Keratinocyte (primary cell): ENCODE data around the gene SIN3B. TPM values are rescaled to one million over a fixed set of nuclear protein-coding genes. Genes with fewer than 3 reads are reported as not detected.

ENCODE experiments used
- DNase-seq: peaks from one replicate; pipeline ENCODE4 v3.0.0-alpha.2; 2011; ENCODE audit warnings: low read depth, missing footprints, low spot score
- FAIRE-seq: peaks from 2 replicates; lab custom pipeline; 2011; peaks lifted over from hg19 to GRCh38; lab: Jason Lieb, UNC
- H2AFZ ChIP-seq: 2 replicates; pipeline ENCODE4 v1.6.0; 2012; ENCODE audit warnings: low read length, control low read depth, inconsistent platforms; ENCODE audit not compliant: control insufficient read depth
- H3K27ac ChIP-seq: 2 replicates; pipeline ENCODE4 v1.5.1; 2011; ENCODE audit warnings: low read length; ENCODE audit not compliant: control insufficient read depth, insufficient read depth
- H3K27me3 ChIP-seq: 3 replicates; pipeline ENCODE4 v1.6.0; 2011; ENCODE audit warnings: low read length; ENCODE audit not compliant: control insufficient read depth, insufficient read depth; ENCODE audit errors: extremely low read depth
- H3K36me3 ChIP-seq, 2 experiments: 2 replicates in 1 of 2; 3 replicates in 1 of 2; pipeline ENCODE4 v1.5.1; 2011; ENCODE audit warnings: low read length in 2 of 2, mild to moderate bottlenecking in 1 of 2; ENCODE audit not compliant: control insufficient read depth in 2 of 2, insufficient read depth in 2 of 2; ENCODE audit errors: extremely low read depth in 1 of 2
- H3K4me1 ChIP-seq: 3 replicates; pipeline ENCODE4 v1.5.1; 2011; ENCODE audit warnings: low read length; ENCODE audit not compliant: control insufficient read depth, insufficient read depth; ENCODE audit errors: extremely low read depth
- H3K4me2 ChIP-seq: 3 replicates; pipeline ENCODE4 v1.6.0; 2011; ENCODE audit warnings: low read depth, low read length; ENCODE audit not compliant: control insufficient read depth, insufficient read depth; ENCODE audit errors: extremely low read depth
- H3K4me3 ChIP-seq, 3 experiments: fragments of 200-600 bp in 1 of 3; sonication (generic) in 1 of 3; 2 replicates in 2 of 3; 3 replicates in 1 of 3; pipeline ENCODE4 v1.5.1; 2011 to 2016; ENCODE audit warnings: low read length in 3 of 3, mild to moderate bottlenecking in 3 of 3, control low read depth in 2 of 3, inconsistent platforms in 1 of 3, low read depth in 1 of 3, mixed read lengths in 1 of 3, mixed run types in 1 of 3, moderate library complexity in 1 of 3; ENCODE audit not compliant: control insufficient read depth in 2 of 3, insufficient read depth in 2 of 3; ENCODE audit errors: extremely low read depth in 1 of 3
- H3K79me2 ChIP-seq: 2 replicates; pipeline ENCODE4 v1.6.0; 2012; ENCODE audit warnings: low read length; ENCODE audit not compliant: control insufficient read depth, insufficient read depth
- H3K9ac ChIP-seq: 3 replicates; pipeline ENCODE4 v1.6.0; 2011; ENCODE audit warnings: low read length; ENCODE audit not compliant: control insufficient read depth, insufficient read depth; ENCODE audit errors: extremely low read depth
- H3K9me1 ChIP-seq: 3 replicates; pipeline ENCODE4 v1.6.0; 2011; ENCODE audit warnings: low read length; ENCODE audit not compliant: control insufficient read depth, insufficient read depth; ENCODE audit errors: extremely low read depth
- H3K9me3 ChIP-seq: 2 replicates; pipeline ENCODE4 v1.5.1; 2012; ENCODE audit warnings: low read depth, low read length; ENCODE audit not compliant: control insufficient read depth
- H4K20me1 ChIP-seq: 3 replicates; pipeline ENCODE4 v1.6.0; 2011; ENCODE audit warnings: low read length; ENCODE audit not compliant: control insufficient read depth, insufficient read depth; ENCODE audit errors: extremely low read depth
- CTCF ChIP-seq, 3 experiments: IDR thresholded peaks in 1 of 3; conservative IDR thresholded peaks in 1 of 3; optimal IDR thresholded peaks in 1 of 3; 2 replicates in 2 of 3; 3 replicates in 1 of 3; pipeline versions ENCODE3 to v1.5.1; 2011; ENCODE audit warnings: low read length in 3 of 3, mild to moderate bottlenecking in 3 of 3, moderate library complexity in 2 of 3, control low read depth in 1 of 3, inconsistent platforms in 1 of 3; ENCODE audit not compliant: insufficient read depth in 2 of 3; ENCODE audit errors: extremely low read depth in 1 of 3
- EZH2 ChIP-seq: IDR thresholded peaks from one replicate; pipeline ENCODE4 v1.6.1; 2012; ENCODE audit warnings: inconsistent platforms, mild to moderate bottlenecking, low read length, moderate library complexity
- dilution Hi-C: fragments of 300-500 bp; cut with MboI; formaldehyde crosslinking; loops from one replicate; pipeline ENCODE4 v1.7.0; 2020; ENCODE audit warnings: low sequenced_read_pairs; ENCODE audit not compliant: extremely low pct_ligation_motif_present
- polyA plus RNA-seq, 5 experiments: library from polyadenylated mRNA; depleted of rRNA in 3 of 5; stranded (reverse) in 3 of 5; stranded (forward) in 1 of 5; unstranded in 1 of 5; fragments of >200 nt; gene quantifications; 1 replicate in 1 of 5; 2 replicates in 3 of 5; 3 replicates in 1 of 5; pipeline versions ENCODE4 v1.2.1 to v1.2.3, GENCODE V29; 2011 to 2012; ENCODE audit warnings: missing spikeins in 2 of 5, low read depth in 1 of 5, low replicate concordance in 1 of 5

SIN3B gene
- polyA plus RNA-seq, 1 donor (not counting 4 experiments of a cell fraction or from before 2014, with no cell fraction given) = 30.9 TPM

- dilution Hi-C loops = no loop called here
- Histone ChIP-seq H4K20me1 (peaks cover 3% of the 10 kb centered on the region), H3K9ac (no peak overlapping the region), H3K4me3 (no peak overlapping the region), H3K79me2 (peaks cover 42% of the 10 kb centered on the region), H3K27ac (no peak overlapping the region), H2AFZ (no peak overlapping the region), H3K4me2 (no peak overlapping the region), H3K4me1 (no peaks in the 10 kb centered on the region), H3K9me1 (peaks cover 2% of the 10 kb centered on the region), H3K36me3 (peaks cover 19 to 54% of the 10 kb centered on the region in 2 experiments), H3K9me3 (no peaks in the 10 kb centered on the region), H3K27me3 (no peaks in the 10 kb centered on the region)
- DNase-seq (no peak), FAIRE-seq (no peak)
- no peak for TF ChIP-seq CTCF (optimal IDR thresholded peaks at IDR 0.05 in 1 of 3, IDR thresholded peaks at IDR 0.05 in 1 of 3, conservative IDR thresholded peaks at IDR 0.05 in 1 of 3; ENCODE audit: extremely low read depth in 1 of 3, insufficient read depth in 2 of 3, low read length in 3 of 3)
- no peak for TF ChIP-seq EZH2
These were observed 12.3 kb downstream of the SIN3B start for GRCh38 chr19:16841391-16841926.

GRCh38 chr19:16846901-16847300 is 17.7 kb downstream of the SIN3B start:
- Histone ChIP-seq H3K27me3 (no peaks in the 10 kb centered on the region), H3K4me3 (no peak overlapping the region), H3K79me2 (peaks cover 17% of the 10 kb centered on the region), H3K9me3 (no peaks in the 10 kb centered on the region), H3K9ac (no peak overlapping the region), H4K20me1 (no peaks in the 10 kb centered on the region), H3K9me1 (no peaks in the 10 kb centered on the region), H2AFZ (no peak overlapping the region), H3K27ac (no peak overlapping the region), H3K4me1 (no peaks in the 10 kb centered on the region), H3K4me2 (no peak overlapping the region), H3K36me3 (peaks cover 27 to 46% of the 10 kb centered on the region in 2 experiments)
- FAIRE-seq = no peak
- TF ChIP-seq CTCF (optimal IDR thresholded peaks at IDR 0.05 in 1 of 3, IDR thresholded peaks at IDR 0.05 in 1 of 3, conservative IDR thresholded peaks at IDR 0.05 in 1 of 3; ENCODE audit: extremely low read depth in 1 of 3, insufficient read depth in 2 of 3, low read length in 3 of 3) (no peak), EZH2 (no peak)
- no peak for DNase-seq
- dilution Hi-C loops = no loop called here
